Liver (tissue), 3 donors: Measurements from ENCODE around the gene MDM2.

Experiments used
- EGR1 ChIP-seq, 2 donors: IDR thresholded peaks; 2 replicates each; pipeline ENCODE4 v1.6.1; 2016 to 2018; ENCODE audit warnings: antibody characterized with exemption in 2 of 2, low read depth in 2 of 2
- GABPA ChIP-seq, 2 donors: IDR thresholded peaks in 1 of 2; conservative IDR thresholded peaks in 1 of 2; 2 replicates each; pipeline ENCODE4 v1.6.1; 2016; ENCODE audit warnings: antibody characterized with exemption in 2 of 2, mild to moderate bottlenecking in 1 of 2, moderate library complexity in 1 of 2
- MAX ChIP-seq: IDR thresholded peaks from 2 replicates; pipeline ENCODE4 v1.6.1; 2016; ENCODE audit warnings: antibody characterized with exemption
- NR2F2 ChIP-seq: IDR thresholded peaks from 2 replicates; pipeline ENCODE4 v1.6.1; 2016; ENCODE audit warnings: antibody characterized with exemption
- TAF1 ChIP-seq: conservative IDR thresholded peaks from 2 replicates; pipeline ENCODE4 v1.6.1; 2016; ENCODE audit warnings: antibody characterized with exemption, mild to moderate bottlenecking
- YY1 ChIP-seq: IDR thresholded peaks from 2 replicates; pipeline ENCODE4 v1.6.1; 2016; ENCODE audit warnings: antibody characterized with exemption, mild to moderate bottlenecking
- ZBTB33 ChIP-seq: IDR thresholded peaks from 2 replicates; pipeline ENCODE4 v1.6.1; 2016; ENCODE audit warnings: antibody characterized with exemption
- TF ChIP-seq, protein P1 (sequence below): fragments of 150-350 bp; IDR thresholded peaks from 2 replicates; pipeline ENCODE4 v1.5.1; 2017; ENCODE audit warnings: improper control_type of control experiment, low read depth, low read length; ENCODE audit not compliant: missing input control
- TF ChIP-seq, protein P2 (sequence below): IDR thresholded peaks from 2 replicates; pipeline ENCODE4 v1.6.1; 2016; ENCODE audit warnings: antibody characterized with exemption, mild to moderate bottlenecking
- donor health status: healthy.
- donor health status: healthy.

- TF ChIP-seq ZBTB33 (no peak), GABPA (IDR thresholded peaks at IDR 0.05 in 1 of 2, conservative IDR thresholded peaks at IDR 0.05 in 1 of 2) (no peak), NR2F2 (no peak), YY1 (no peak), TAF1 (no peak), EGR1 (IDR thresholded peaks at IDR 0.05; ENCODE audit: low read depth in 2 of 2) (no peak), MAX (no peak)
- TF ChIP-seq, protein P1, sequence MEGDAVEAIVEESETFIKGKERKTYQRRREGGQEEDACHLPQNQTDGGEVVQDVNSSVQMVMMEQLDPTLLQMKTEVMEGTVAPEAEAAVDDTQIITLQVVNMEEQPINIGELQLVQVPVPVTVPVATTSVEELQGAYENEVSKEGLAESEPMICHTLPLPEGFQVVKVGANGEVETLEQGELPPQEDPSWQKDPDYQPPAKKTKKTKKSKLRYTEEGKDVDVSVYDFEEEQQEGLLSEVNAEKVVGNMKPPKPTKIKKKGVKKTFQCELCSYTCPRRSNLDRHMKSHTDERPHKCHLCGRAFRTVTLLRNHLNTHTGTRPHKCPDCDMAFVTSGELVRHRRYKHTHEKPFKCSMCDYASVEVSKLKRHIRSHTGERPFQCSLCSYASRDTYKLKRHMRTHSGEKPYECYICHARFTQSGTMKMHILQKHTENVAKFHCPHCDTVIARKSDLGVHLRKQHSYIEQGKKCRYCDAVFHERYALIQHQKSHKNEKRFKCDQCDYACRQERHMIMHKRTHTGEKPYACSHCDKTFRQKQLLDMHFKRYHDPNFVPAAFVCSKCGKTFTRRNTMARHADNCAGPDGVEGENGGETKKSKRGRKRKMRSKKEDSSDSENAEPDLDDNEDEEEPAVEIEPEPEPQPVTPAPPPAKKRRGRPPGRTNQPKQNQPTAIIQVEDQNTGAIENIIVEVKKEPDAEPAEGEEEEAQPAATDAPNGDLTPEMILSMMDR, result no peak
- TF ChIP-seq, protein P2, sequence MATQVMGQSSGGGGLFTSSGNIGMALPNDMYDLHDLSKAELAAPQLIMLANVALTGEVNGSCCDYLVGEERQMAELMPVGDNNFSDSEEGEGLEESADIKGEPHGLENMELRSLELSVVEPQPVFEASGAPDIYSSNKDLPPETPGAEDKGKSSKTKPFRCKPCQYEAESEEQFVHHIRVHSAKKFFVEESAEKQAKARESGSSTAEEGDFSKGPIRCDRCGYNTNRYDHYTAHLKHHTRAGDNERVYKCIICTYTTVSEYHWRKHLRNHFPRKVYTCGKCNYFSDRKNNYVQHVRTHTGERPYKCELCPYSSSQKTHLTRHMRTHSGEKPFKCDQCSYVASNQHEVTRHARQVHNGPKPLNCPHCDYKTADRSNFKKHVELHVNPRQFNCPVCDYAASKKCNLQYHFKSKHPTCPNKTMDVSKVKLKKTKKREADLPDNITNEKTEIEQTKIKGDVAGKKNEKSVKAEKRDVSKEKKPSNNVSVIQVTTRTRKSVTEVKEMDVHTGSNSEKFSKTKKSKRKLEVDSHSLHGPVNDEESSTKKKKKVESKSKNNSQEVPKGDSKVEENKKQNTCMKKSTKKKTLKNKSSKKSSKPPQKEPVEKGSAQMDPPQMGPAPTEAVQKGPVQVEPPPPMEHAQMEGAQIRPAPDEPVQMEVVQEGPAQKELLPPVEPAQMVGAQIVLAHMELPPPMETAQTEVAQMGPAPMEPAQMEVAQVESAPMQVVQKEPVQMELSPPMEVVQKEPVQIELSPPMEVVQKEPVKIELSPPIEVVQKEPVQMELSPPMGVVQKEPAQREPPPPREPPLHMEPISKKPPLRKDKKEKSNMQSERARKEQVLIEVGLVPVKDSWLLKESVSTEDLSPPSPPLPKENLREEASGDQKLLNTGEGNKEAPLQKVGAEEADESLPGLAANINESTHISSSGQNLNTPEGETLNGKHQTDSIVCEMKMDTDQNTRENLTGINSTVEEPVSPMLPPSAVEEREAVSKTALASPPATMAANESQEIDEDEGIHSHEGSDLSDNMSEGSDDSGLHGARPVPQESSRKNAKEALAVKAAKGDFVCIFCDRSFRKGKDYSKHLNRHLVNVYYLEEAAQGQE, result no peak
Measured at GRCh38 chr12:68884251-68884650, 76.3 kb downstream of the MDM2 start.
